ENCODE data around the gene NUDT13. TPM values are rescaled to one million over a fixed set of nuclear protein-coding genes. Genes with fewer than 3 reads are reported as not detected.
"Not testable (repeated sequence)": the region's sequence is repeated elsewhere in the genome, so short reads cannot be mapped to it uniquely, and the experiment has no call there.

The NUDT13 gene
- total and polyA plus RNA-seq, 7 donors = 0.69 to 4.6 (median 2.9) TPM

GRCh38 chr10:73096449-73097304 is 13.6 kb upstream of the NUDT13 start, which contains the start of gene P4HA1:
Gene P4HA1, minus strand, starts transcription at chr10:73096866. Its CDS starts 21,983 bp downstream, at chr10:73074883.
- TF ChIP-seq CTCF (IDR thresholded peaks at IDR 0.05) = peak; percentile 59
- Histone ChIP-seq H3K27ac (peak within 1 kb of the TSS; percentile 96), H3K4me1 (peaks cover 52% of the 10 kb centered on the region), H3K4me3 (peak within 1 kb of the TSS; percentile 70), H3K9me3 (no peaks in the 10 kb centered on the region), H3K36me3 (ENCODE audit: insufficient read depth in 1 of 2, low read depth in 1 of 2) (peaks cover 0 to 5% of the 10 kb centered on the region in 2 donors), H3K27me3 (ENCODE audit: insufficient read depth in 3 of 3, low read length in 2 of 3) (no peaks in the 10 kb centered on the region)
- DNase-seq = peak; percentile 100
- peak; percentile 90 to 97 (median 94) for ATAC-seq
- WGBS, 3 donors = 0 to 1% (median 0%) methylated on average over 65 to 75 of the region's 75 CpGs
- intact Hi-C loops (cut with DNase I) = loop anchor here (2.0 to 5.0 kb wide), 3 partner anchors 14 to 62 kb away; partner anchors contain the start of gene NUDT13 (in 1 of the 2)

- peak overlapping the region; percentile 70 for H3K4me3 ChIP-seq
- H3K9me3 ChIP-seq = no peaks in the 10 kb centered on the region
- H3K27me3 ChIP-seq (ENCODE audit: insufficient read depth in 3 of 3, low read length in 2 of 3) = no peaks in the 10 kb centered on the region
- DNase-seq (no peak), ATAC-seq (no peak)
- H3K4me1 ChIP-seq = peaks cover 46% of the 10 kb centered on the region
- WGBS, 3 donors = 21 to 37% (median 26%) methylated on average over 4 of the region's 4 CpGs
- intact Hi-C loops (cut with DNase I) = loop anchor here (2.0 to 5.0 kb wide), 3 partner anchors 14 to 62 kb away; partner anchors contain the start of gene NUDT13 (in 1 of the 2)
- peak overlapping the region; percentile 96 for H3K27ac ChIP-seq
- H3K36me3 ChIP-seq (ENCODE audit: insufficient read depth in 1 of 2, low read depth in 1 of 2) = peaks cover 0 to 5% of the 10 kb centered on the region in 2 donors
- TF ChIP-seq CTCF (IDR thresholded peaks at IDR 0.05) = no peak
Observed at GRCh38 chr10:73097305-73097670, 13.0 kb upstream of the NUDT13 start.

- peaks cover 0 to 5% of the 10 kb centered on the region in 2 donors for H3K36me3 ChIP-seq (ENCODE audit: insufficient read depth in 1 of 2, low read depth in 1 of 2)
- ATAC-seq (peak in 3 of 4 donors; percentile 32 to 59 (median 50)), DNase-seq (no peak)
- no peaks in the 10 kb centered on the region for H3K27me3 ChIP-seq (ENCODE audit: insufficient read depth in 3 of 3, low read length in 2 of 3)
- peak overlapping the region; percentile 13 for H3K4me3 ChIP-seq
- intact Hi-C loops (cut with DNase I) = loop anchor here in 1 of 2 donors (5.0 kb wide), 1 partner anchor 58 kb away; no protein-coding TSS in a partner anchor
- peaks cover 39% of the 10 kb centered on the region for H3K4me1 ChIP-seq
- no peak for TF ChIP-seq CTCF (IDR thresholded peaks at IDR 0.05)
- WGBS, 3 donors = 21 to 45% (median 40%) methylated on average over 1 of the region's 1 CpG
- no peaks in the 10 kb centered on the region for H3K9me3 ChIP-seq
- H3K27ac ChIP-seq = peak overlapping the region; percentile 96
Observed at GRCh38 chr10:73099141-73099540, 11.1 kb upstream of the NUDT13 start.

DNA sequence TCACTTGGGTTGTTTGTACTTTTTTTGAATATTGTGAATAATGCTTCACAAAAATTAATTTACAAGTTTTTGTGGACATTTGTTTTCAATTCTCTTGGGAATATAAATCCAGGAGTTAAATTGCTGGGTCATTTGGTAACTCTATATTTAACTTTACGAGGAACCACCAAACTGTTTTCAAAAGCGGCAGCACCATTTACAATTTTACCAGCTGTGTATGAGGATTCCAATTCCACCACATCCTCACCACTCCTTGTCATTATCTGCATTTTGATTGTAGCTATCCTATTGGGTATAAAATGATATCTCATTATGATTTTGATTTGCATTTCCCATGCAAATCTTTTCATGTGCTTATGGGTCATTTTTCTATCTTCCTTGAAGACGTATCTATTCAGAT is 4.0 kb upstream of the NUDT13 start:
- intact Hi-C loops (cut with DNase I) = loop anchor here in 1 of 2 donors (5.0 kb wide), 1 partner anchor 771 kb away; no protein-coding TSS in a partner anchor
- H3K27me3 ChIP-seq (ENCODE audit: insufficient read depth in 3 of 3, low read length in 2 of 3) = no peaks in the 10 kb centered on the region
- no peak for ATAC-seq
- TF ChIP-seq CTCF (IDR thresholded peaks at IDR 0.05) = no peak
- H3K36me3 ChIP-seq (ENCODE audit: insufficient read depth in 1 of 2, low read depth in 1 of 2) = peaks cover 0 to 6% of the 10 kb centered on the region in 2 donors
- DNase-seq = no peak
- no peaks in the 10 kb centered on the region for H3K9me3 ChIP-seq
- H3K27ac ChIP-seq = no peak overlapping the region
- peaks cover 9% of the 10 kb centered on the region for H3K4me1 ChIP-seq
- 91 to 92% (median 91%) methylated on average over 3 of the region's 3 CpGs for WGBS, 3 donors
- no peak overlapping the region for H3K4me3 ChIP-seq

- not testable (repeated sequence) for H3K9me3 ChIP-seq; H3K36me3 ChIP-seq (ENCODE audit: insufficient read depth in 1 of 2, low read depth in 1 of 2); H3K27me3 ChIP-seq (ENCODE audit: insufficient read depth in 3 of 3, low read length in 2 of 3); H3K27ac ChIP-seq; H3K4me3 ChIP-seq; ATAC-seq; DNase-seq
- intact Hi-C loops (cut with DNase I) = loop anchor here in 1 of 2 donors (5.0 kb wide), 1 partner anchor 768 kb away; no protein-coding TSS in a partner anchor
- H3K4me1 ChIP-seq = peaks cover 26% of the 10 kb centered on the region
- WGBS, 3 donors = 84 to 99% (median 96%) methylated on average over 4 of the region's 4 CpGs
Observed at GRCh38 chr10:73109248-73109652, 1.0 kb upstream of the NUDT13 start.

GRCh38 chr10:73112032-73112431 is 1.8 kb downstream of the NUDT13 start:
- H3K27ac ChIP-seq = peak overlapping the region; percentile 95
- H3K36me3 ChIP-seq (ENCODE audit: insufficient read depth in 1 of 2, low read depth in 1 of 2); H3K9me3 ChIP-seq; H3K4me3 ChIP-seq; intact Hi-C loops (cut with DNase I); H3K27me3 ChIP-seq (ENCODE audit: insufficient read depth in 3 of 3, low read length in 2 of 3); DNase-seq; ATAC-seq: not testable (repeated sequence)
- 96 to 97% (median 97%) methylated on average over 13 of the region's 13 CpGs for WGBS, 3 donors
- H3K4me1 ChIP-seq = peaks cover 26% of the 10 kb centered on the region

Measured in psoas muscle (tissue), 8 donors.